HepG2 (cell line): ENCODE measurements around the gene CPT1A. TPM values are rescaled to one million over a fixed set of nuclear protein-coding genes. Genes with fewer than 3 reads are reported as not detected.

ENCODE experiments used
- E2F1 ChIP-seq: sonication (generic); formaldehyde crosslinking; IDR thresholded peaks from 2 replicates; pipeline ENCODE4 v1.5.0; 2020; ENCODE audit warnings: missing genetic modification reagents
- EED ChIP-seq: sonication (generic); formaldehyde crosslinking; IDR thresholded peaks from 2 replicates; pipeline ENCODE4 v1.5.0; 2020; ENCODE audit warnings: mild to moderate bottlenecking, missing genetic modification reagents
- EZH2 ChIP-seq: conservative IDR thresholded peaks from 2 replicates; pipeline ENCODE4 v1.6.1; 2012; ENCODE audit warnings: mild to moderate bottlenecking, low read depth, low read length, moderate library complexity
- KAT7 ChIP-seq: IDR thresholded peaks from 2 replicates; pipeline ENCODE4 v1.6.1; 2018; ENCODE audit warnings: borderline replicate concordance, missing compliant biosample characterization
- KLF13 ChIP-seq: sonication (generic); formaldehyde crosslinking; IDR thresholded peaks from 2 replicates; pipeline ENCODE4 v1.4.0; 2020; ENCODE audit warnings: mild to moderate bottlenecking, missing genetic modification reagents
- NFKB2 ChIP-seq: sonication (generic); formaldehyde crosslinking; IDR thresholded peaks from 2 replicates; pipeline ENCODE4 v1.4.0; 2020; ENCODE audit warnings: missing genetic modification reagents, borderline replicate concordance
- NR2C2 ChIP-seq: sonication (generic); formaldehyde crosslinking; IDR thresholded peaks from 2 replicates; pipeline ENCODE4 v1.4.0; 2020; ENCODE audit warnings: missing genetic modification reagents, mild to moderate bottlenecking, moderate library complexity, borderline replicate concordance
- PCBP1 ChIP-seq: fragments of 200-400 bp; formaldehyde crosslinking; IDR thresholded peaks from 2 replicates; pipeline ENCODE4 v1.6.1; 2017; ENCODE audit warnings: mild to moderate bottlenecking, low read depth, low read length, borderline replicate concordance
- PHF8 ChIP-seq: sonication (generic); formaldehyde crosslinking; IDR thresholded peaks from 2 replicates; pipeline ENCODE4 v1.5.0; 2020; ENCODE audit warnings: missing genetic modification reagents
- RBFOX2 ChIP-seq: fragments of 200-400 bp; formaldehyde crosslinking; IDR thresholded peaks from 2 replicates; pipeline ENCODE4 v1.6.1; 2017; ENCODE audit warnings: low read depth, mild to moderate bottlenecking, low read length
- REL ChIP-seq: sonication (generic); formaldehyde crosslinking; conservative IDR thresholded peaks from 2 replicates; pipeline ENCODE4 v1.8.0; 2022; ENCODE audit warnings: mild to moderate bottlenecking, missing genetic modification reagents, moderate library complexity
- SRSF1 ChIP-seq: fragments of 200-400 bp; formaldehyde crosslinking; optimal IDR thresholded peaks from 2 replicates; pipeline ENCODE3; 2017; ENCODE audit warnings: mild to moderate bottlenecking, low read depth, low read length, moderate library complexity
- SUZ12 ChIP-seq: fragments of 150-350 bp; IDR thresholded peaks from 2 replicates; pipeline ENCODE4 v1.6.1; 2014; ENCODE audit warnings: low read depth, low read length
- TBL1XR1 ChIP-seq: fragments of 150-350 bp; IDR thresholded peaks from 2 replicates; pipeline ENCODE4 v1.6.1; 2014; ENCODE audit warnings: borderline replicate concordance, low read length; ENCODE audit not compliant: partially characterized antibody
- ZFP36 ChIP-seq: fragments of 150-350 bp; IDR thresholded peaks from 2 replicates; pipeline ENCODE4 v1.6.1; 2018; ENCODE audit warnings: borderline replicate concordance, low read length, low read depth; ENCODE audit not compliant: partially characterized antibody
- ZFX ChIP-seq: sonication (generic); formaldehyde crosslinking; IDR thresholded peaks from 2 replicates; pipeline ENCODE4 v1.4.0; 2020; ENCODE audit warnings: mild to moderate bottlenecking, low read depth, missing genetic modification reagents, moderate library complexity
- ZNF276 ChIP-seq: sonication (generic); formaldehyde crosslinking; IDR thresholded peaks from 2 replicates; pipeline ENCODE4 v1.4.0; 2020; ENCODE audit warnings: mild to moderate bottlenecking, low read depth, missing genetic modification reagents
- ZNF317 ChIP-seq: sonication (generic); formaldehyde crosslinking; IDR thresholded peaks from 2 replicates; pipeline ENCODE4 v1.5.0; 2020; ENCODE audit warnings: mild to moderate bottlenecking, missing genetic modification reagents
- ZNF33B ChIP-seq: sonication (generic); formaldehyde crosslinking; IDR thresholded peaks from 2 replicates; pipeline ENCODE4 v1.5.1; 2020; ENCODE audit warnings: mild to moderate bottlenecking, missing genetic modification reagents
- ZNF605 ChIP-seq: sonication (generic); formaldehyde crosslinking; IDR thresholded peaks from 2 replicates; pipeline ENCODE4 v1.8.0; 2022; ENCODE audit warnings: mild to moderate bottlenecking, missing genetic modification reagents
- ZNF784 ChIP-seq: sonication (generic); formaldehyde crosslinking; IDR thresholded peaks from 2 replicates; pipeline ENCODE4 v1.5.1; 2020; ENCODE audit warnings: missing genetic modification reagents, mild to moderate bottlenecking, borderline replicate concordance
- ZUFSP ChIP-seq: sonication (generic); formaldehyde crosslinking; IDR thresholded peaks from 2 replicates; pipeline ENCODE4 v1.9.0; 2021; ENCODE audit warnings: missing genetic modification reagents, mild to moderate bottlenecking, borderline replicate concordance
- polyA plus RNA-seq, 8 experiments: library from polyadenylated mRNA; depleted of rRNA in 3 of 8; stranded (reverse) in 7 of 8; unstranded in 1 of 8; fragments of >200 nt; fragmentation: Illumina TruSeq in 4 of 8; extraction: Trizol in 4 of 8; gene quantifications; 2 replicates each; pipeline versions ENCODE4 v1.2.1 to v1.2.3, GENCODE V29; 2011 to 2016; ENCODE audit warnings: low read depth in 4 of 8, missing spikeins in 1 of 8, mixed read lengths in 1 of 8; ENCODE audit not compliant: insufficient read depth in 1 of 8
- total RNA-seq, 5 experiments: library from RNA; depleted of rRNA; stranded (reverse); fragments of >200 nt; fragmentation: Illumina TruSeq; extraction: Trizol; gene quantifications; 2 replicates each; pipeline ENCODE4 v1.2.3, GENCODE V29; 2016; ENCODE audit warnings: low read depth in 1 of 5

Gene CPT1A
- total and polyA plus RNA-seq, 2 of the 13 experiments (the other 11 are each of a cell fraction or from before 2014, with no cell fraction given) = 7.0 to 7.1 TPM

GRCh38 chr11:68857037-68857586 lies 15.4 kb upstream of the CPT1A start (continued):
- TF ChIP-seq ZFX (CRISPR knock-in tag) (0 out of 2 replicates have a peak, but pooled peaks have one; percentile 2), ZFP36 (no peak), ZNF784 (0 out of 2 replicates have a peak, but pooled peaks have one; percentile 28), EED (no peak), TBL1XR1 (no peak), ZUFSP (CRISPR knock-in tag) (no peak), REL (no peak), KAT7 (CRISPR knock-in tag) (0 out of 2 replicates have a peak, but pooled peaks have one; percentile 24), PHF8 (CRISPR knock-in tag) (no peak), SUZ12 (no peak), RBFOX2 (0 out of 2 replicates have a peak, but pooled peaks have one; percentile 21), SRSF1 (no peak), ZNF33B (CRISPR knock-in tag) (no peak), NFKB2 (CRISPR knock-in tag) (no peak), ZNF276 (CRISPR knock-in tag) (no peak), EZH2 (no peak), KLF13 (no peak), ZNF317 (no peak), PCBP1 (no peak), E2F1 (CRISPR knock-in tag) (no peak), ZNF605 (CRISPR knock-in tag) (no peak), NR2C2 (CRISPR knock-in tag) (no peak)
